HTR-8/SVneo (cell line): Measurements from ENCODE around the gene ZCCHC4.

Experiments used
- DNase-seq: peaks from one replicate; pipeline ENCODE4 v3.0.0; 2011; ENCODE audit warnings: low spot score, mixed read lengths; ENCODE audit not compliant: insufficient read length
- FAIRE-seq: peaks from 2 replicates; lab custom pipeline; 2011; peaks lifted over from hg19 to GRCh38; lab: Jason Lieb, UNC

The ZCCHC4 gene

DNA sequence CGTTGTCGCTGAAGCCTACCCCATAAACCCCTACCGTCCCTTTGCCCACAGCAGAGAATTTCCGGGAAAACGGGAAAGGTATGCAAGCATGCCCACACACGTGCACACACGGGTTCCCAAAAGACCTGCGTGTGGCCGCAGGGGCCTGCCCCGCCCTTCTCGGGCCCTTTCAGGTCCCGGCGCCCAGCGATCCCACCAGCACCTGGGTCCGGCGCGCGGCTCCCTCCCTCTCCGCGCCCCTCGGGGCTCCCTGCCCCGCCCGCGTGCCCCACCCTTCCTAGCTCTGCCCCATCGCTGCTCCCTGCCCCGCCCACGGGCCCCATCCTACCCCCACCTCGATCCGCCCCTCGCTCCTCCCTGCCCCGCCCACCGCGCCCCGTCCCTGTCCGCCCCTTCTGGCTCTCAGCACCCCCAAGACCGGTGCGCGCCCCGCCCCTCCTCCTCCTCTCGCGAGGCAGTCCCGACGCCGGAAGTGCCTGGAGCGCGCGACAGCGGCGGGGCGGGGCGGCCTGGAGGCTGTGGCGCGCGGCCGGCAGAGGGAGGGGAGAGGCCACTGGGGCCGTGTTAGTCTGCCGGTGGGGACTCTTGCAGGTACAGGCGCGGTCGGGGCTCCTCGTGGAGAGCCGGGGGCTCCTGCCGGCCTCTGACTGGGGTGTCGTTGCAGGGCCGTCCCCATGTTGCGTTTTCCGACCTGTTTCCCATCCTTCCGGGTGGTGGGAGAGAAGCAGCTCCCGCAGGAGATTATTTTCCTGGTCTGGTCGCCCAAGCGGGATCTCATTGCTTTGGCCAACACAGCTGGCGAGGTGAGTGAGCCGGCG, 64.4 kb downstream of the ZCCHC4 start, which contains the start of gene ANAPC4:
TSS of gene ANAPC4 (plus strand) at position 510 of the 818 bp plus-strand sequence. CDS start at position 675, 165 bp downstream.
- FAIRE-seq (peak; percentile 85), DNase-seq (peak; percentile 90)

DNA sequence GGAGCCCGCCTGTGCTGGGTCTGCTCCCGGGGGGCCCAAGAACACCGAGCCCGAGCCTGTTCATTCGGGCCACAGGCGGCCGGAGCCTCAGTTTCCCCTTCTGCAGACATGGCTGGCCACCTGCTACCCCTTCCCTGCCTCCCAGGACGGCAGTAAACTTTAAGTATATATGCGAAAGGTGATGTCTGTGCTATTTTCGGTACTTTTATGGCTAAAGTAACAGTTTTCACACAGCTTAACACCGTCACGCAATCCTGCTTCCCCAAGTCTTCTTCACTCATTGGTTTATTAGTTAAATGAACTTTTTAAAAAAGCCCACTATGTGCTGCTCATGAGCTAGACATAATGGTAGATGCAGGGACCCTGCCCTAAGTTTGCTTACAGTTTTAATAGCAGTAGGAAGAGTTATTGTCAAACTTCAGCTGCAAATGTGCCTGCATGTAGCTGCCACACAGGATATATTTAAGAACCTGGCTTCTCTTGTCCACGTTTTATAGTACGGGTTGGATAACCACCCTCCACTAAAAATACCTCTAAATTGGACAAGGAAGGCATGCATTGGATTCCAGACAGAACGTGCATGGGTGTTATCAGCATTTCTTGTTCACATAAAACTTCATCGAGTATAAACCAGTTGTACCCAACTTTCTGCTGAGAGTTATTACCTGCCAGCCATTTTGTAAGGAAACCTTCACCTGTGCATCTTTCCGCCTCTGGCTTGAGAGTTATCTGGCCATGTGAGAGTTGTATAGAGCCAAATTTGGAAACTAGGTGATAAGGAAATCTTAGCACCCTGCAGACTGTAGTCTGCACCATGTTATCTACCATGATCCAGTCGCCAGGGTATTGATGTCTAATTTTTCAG, 65.2 kb downstream of the ZCCHC4 start:
- FAIRE-seq: no peak
- DNase-seq: no peak

DNA sequence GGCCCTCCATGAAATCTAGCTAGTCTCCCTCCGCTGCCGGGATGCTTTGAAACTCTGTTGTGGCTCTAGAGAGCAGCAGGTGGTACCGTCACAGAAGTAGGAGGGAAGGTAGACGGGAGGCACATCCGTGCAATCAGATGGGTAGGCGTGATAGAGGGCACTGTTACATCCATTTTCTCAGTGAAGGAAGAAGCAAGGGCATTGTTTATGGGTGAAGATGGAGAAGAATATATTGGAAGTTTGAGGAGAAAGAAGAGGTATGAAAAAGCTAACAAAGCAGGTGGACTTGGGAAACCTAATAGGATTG, 65.8 kb downstream of the ZCCHC4 start:
- FAIRE-seq: no peak
- no peak for DNase-seq

DNA sequence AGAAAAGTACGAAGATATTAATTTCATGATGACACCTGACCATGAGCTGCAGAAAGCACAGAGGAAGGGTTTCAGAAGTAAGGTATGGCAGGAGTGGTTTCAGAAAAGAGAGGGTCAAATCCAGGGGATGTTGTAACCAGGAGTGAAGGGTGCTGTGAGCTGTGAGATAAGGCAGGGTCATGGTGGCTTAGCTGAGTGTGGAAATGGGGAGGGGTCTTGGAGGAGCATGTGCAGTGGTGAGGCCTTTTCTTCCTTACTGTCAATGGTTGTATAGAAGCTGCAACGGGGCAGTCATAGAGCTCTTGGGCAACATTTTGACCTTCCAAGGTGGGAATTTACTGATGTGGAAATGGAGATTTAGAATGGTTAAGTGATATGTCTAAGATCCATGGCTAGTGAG, 67.0 kb downstream of the ZCCHC4 start:
- FAIRE-seq (no peak), DNase-seq (no peak)

DNA sequence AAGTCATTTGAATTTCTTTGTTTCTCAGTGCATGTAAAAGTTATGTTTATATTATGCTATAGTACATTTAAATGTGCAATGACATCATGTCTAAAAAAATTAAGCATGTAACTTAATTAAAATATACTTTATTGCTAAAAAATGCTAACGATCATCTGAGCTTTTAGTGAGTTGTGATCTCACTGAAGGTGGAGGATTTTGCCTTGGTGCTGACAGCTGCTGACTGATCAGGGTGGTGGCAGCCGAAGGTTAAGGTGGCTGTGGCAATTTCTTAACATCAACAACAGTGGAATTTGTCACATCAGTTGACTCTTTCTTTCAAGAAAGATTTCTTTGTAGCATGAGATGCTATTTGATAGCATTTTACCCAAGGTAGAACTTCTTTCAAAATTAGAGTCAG, 71.1 kb downstream of the ZCCHC4 start:
- no peak for FAIRE-seq
- no peak for DNase-seq

DNA sequence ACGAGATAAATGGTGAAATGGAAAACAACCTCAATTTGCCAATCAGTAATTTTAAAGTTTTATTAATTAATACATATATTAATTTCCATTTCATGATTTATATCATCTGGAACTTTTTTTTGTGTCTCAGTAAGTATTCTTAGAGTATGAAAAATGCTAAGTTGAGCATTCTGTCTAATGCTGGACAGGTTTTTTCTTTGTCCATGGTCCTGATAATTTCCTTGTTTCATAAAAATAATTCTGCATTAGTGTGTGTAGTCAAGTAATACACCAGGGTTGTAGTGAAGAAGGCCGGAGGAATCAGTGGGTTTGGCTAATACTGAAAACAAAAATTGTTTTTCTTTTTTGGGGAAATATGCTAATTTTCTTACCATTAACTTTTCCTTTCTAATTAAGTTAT, 74.4 kb downstream of the ZCCHC4 start:
- DNase-seq (no peak), FAIRE-seq (no peak)

DNA sequence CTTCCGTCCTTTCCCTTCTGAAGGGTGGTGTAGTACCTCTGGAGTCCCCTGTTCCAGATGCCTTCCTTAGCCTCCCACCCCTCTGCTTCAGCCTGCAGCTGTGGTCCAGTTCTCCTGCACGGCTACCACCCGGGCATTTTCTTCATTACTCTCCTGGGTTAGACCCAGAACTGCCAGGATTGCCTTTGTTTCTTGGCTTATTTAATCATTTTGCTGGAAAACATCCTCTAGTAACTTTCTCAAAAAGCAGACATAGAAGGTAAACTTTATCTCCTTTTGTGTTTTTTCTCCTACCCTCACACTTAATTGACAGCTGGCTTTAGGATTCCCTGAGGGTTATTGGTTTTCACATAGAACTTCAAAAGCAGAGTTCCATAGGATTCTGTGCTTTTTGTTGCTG, 84.7 kb downstream of the ZCCHC4 start:
- no peak for FAIRE-seq
- DNase-seq: no peak

DNA sequence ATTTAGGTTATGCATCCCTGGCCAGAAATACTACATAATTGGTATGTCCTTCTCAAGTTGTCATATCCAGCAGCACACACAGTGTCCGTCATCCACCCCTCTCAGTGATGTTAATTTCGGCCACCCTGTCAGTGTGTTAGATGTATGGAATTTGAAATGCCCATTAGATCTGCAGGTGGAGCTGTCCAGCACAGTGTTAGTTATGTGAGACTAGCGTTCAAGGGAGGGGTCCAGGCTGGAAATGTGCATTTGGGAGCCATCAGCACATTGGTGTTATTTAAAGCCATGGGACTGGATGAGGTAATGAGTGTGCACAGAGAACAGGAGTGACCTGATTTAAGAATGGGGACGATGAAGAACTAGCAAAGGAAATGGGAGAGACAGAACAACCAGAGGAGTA, 86.9 kb downstream of the ZCCHC4 start:
- no peak for FAIRE-seq
- DNase-seq: no peak

DNA sequence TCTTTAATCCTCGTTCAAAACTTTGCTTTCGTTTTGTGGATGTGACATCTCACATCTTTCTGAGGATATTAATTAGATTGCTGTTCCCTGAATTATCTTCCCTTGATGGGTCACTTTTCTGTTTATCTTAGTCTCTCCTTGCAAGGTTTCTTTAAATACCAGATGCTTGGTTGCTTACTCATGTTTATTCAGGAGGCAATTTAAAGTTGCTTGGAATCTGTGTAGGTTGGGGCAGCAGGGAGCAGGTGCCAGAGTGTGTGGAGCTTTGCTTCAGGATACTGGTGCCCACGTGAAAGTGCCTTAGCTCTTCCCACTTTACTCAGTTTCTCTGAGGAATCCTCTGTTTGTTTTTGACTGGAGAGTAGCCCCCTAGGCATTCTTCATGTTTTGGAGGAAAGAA, 88.5 kb downstream of the ZCCHC4 start:
- DNase-seq (no peak), FAIRE-seq (no peak)

DNA sequence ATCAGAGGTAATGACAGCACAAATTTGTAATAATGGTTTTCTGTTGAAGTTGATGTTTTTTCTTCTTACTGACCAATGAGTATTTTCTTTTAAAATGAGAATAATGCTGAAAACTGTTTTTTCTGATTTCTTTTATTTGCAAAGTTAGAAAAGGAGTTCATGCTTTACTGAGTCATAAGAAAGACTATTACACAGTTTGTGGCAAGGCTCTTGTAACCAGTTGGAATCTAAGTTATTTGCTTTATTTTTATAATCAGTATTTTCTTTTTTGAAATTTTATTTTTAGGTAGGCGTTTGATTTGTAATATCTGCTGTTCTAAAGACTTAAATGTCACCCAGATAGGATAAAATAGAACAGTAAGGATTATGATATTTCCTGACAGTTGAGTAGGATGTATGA, 89.9 kb downstream of the ZCCHC4 start:
- DNase-seq (no peak), FAIRE-seq (no peak)

DNA sequence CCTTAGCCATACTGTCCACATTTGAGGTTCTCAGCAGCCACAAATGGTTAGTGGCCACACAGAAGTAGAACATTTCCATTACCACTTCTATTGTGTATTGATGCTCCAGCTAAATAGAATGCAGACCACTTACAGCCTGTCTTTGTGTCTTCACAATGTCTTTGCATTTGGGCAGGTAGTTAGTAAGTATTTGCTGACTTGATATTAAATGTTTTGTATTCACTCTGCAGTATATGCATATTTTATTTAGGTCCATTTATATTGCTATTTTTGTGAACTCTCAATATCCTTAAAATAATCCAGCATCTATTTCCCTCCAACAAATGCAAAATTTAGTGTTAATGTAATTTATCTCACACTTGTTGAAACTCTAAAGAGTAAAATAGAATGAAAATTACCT, 91.1 kb downstream of the ZCCHC4 start:
- DNase-seq (no peak), FAIRE-seq (no peak)

DNA sequence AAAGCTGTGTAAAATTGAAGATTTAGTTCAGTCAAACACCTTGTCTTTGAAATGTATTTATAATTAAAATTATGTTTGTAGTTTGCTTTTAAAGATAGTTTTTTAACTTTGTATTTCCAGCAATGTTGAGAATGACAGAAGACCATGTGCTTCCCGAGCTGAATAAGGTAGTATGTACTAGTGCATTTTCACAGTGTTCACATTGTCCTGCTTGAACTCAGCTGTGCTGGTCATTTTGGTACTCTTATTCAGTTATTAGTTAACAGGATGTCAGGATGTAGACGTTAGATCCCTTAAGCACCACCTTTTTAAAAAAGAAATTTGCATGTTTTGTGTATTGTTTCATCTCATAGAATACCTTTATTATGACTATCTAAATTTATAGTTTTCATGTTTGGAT, 92.9 kb downstream of the ZCCHC4 start:
- FAIRE-seq (no peak), DNase-seq (no peak)

DNA sequence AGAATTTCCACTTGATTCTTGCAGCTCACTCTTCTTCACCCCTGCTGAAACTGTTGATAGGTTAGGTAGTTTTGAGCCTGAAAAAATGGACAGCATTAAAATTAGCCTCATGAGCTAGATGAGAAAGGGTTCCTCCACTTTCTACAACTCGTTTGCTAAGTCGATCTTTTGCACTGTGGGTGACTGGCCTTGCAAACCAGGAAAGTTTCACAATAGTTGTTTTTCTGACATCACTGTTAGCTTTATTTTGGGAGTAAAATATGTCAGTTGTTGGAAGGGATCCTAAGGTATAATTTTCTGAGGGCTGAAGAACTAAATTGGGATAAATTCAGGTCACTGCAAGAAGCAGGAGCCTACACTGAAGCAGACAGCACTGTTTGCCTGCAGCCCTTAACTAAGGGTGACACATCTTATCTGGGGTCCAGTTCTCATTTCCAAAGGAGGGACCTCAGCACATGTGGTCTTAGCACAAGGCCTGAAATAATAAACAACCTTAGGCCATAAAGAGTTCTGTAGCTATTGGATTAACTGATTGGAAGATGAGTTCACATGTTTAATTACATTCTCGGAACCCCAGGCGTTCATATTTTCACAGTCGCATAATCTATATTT, 93.6 kb downstream of the ZCCHC4 start:
- FAIRE-seq (no peak), DNase-seq (no peak)

DNA sequence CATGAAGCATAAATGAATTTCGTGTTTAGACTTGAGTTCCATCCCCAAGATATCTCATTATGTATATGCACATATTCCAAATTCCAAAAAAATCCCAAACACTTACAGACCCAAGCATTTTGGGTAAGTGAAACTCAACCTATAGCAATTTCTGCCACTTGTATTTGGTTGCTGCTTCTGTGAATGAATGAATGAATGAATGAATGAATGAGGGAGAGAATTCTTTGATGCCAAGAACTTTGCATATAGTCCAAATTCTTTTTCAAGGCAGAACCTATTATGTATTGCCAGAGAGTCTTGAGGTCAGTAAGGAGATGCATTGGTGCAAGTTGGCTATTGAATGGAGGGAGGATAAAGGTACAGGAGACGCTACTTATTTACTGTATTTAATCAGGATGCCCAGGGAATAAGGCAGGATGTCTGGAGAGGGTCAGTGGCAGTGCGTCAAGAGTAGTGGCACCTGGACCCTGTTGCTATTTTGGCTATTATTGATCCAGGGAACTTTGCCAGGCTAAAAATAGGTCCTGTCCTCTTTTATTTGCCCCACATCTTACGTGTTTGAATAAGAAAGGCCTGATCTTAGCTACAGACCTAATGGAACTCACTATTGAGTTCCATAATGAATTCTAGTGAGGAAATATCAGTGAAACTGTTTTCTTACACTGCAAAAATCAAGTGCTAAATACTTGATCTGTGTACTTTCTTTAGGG, 98.4 kb downstream of the ZCCHC4 start:
- no peak for FAIRE-seq
- DNase-seq: no peak

DNA sequence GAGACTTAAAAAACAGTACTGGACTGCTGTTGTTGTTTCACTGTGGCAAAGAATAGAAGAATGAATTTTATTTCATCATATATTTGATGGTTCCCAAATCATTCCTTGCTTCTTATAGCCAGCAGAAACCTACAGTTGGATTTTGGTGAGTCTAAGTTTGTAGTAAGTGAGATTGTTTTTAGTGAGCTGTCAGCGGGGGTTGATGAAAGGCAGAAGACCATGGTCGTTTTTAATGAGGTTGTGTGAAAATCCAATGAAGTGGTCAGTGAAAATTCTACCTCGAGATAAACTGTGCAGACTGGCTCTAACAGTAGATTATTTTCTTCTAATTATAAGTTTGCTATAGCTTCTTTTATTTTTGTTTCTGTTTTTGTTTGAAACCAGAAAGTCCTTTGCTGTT, 100.7 kb downstream of the ZCCHC4 start:
- no peak for DNase-seq
- FAIRE-seq: no peak

DNA sequence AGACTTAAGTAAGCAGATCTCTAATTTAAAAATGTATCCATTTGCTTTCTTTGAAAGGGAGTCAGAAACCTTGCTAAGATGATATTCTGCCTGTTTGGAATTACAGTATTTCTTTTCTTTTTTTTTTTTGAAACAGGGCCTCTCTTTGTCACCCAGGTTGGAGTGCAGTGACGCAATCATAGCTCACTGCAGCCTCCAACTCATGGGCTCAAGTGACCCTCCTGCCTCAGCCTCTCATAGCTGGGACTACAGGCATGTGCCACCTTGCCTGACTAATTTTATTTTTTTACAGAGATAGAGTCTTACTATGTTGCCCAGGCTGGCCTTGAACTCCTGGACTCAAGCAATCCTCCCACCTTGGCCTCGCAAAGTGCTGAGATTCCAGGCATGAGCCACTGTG, 104.4 kb downstream of the ZCCHC4 start:
- no peak for DNase-seq
- no peak for FAIRE-seq
